Bronchial epithelial cell (primary cell): Measurements from ENCODE around the gene CBX6. TPM values are rescaled to one million over a fixed set of nuclear protein-coding genes. Genes with fewer than 3 reads are reported as not detected.

Experiments used
- DNase-seq: peaks from one replicate; pipeline ENCODE4 v3.0.0-alpha.2; 2010; ENCODE audit warnings: low read depth
- FAIRE-seq: peaks from 2 replicates; lab custom pipeline; 2011; peaks lifted over from hg19 to GRCh38; lab: Jason Lieb, UNC
- H3K27me3 ChIP-seq: 2 replicates; pipeline ENCODE4 v1.5.1; 2011; ENCODE audit warnings: low read length; ENCODE audit not compliant: control insufficient read depth, insufficient read depth
- H3K36me3 ChIP-seq: 2 replicates; pipeline ENCODE4 v1.5.1; 2011; ENCODE audit warnings: low read length; ENCODE audit not compliant: control insufficient read depth, insufficient read depth
- H3K4me3 ChIP-seq: 2 replicates; pipeline ENCODE4 v1.5.1; 2011; ENCODE audit warnings: mild to moderate bottlenecking, low read depth, low read length, control low read depth
- total RNA-seq: library from RNA; depleted of rRNA; stranded (reverse); fragments of >200 nt; gene quantifications from 2 replicates; pipeline ENCODE4 v1.2.1, GENCODE V29; 2014
- TF ChIP-seq, protein P1 (sequence below): IDR thresholded peaks from 2 replicates; pipeline ENCODE4 v1.5.1; 2011; ENCODE audit warnings: mild to moderate bottlenecking, moderate library complexity, low read length, control low read depth, inconsistent platforms; ENCODE audit not compliant: insufficient read depth, severe bottlenecking

Gene CBX6
- total RNA-seq, 1 donor from 2014 or later: 6.8 TPM

- DNase-seq (peak; percentile 46), FAIRE-seq (no peak)
- Histone ChIP-seq H3K36me3 (no peaks in the 10 kb centered on the region), H3K4me3 (no peak overlapping the region), H3K27me3 (no peaks in the 10 kb centered on the region)
- TF ChIP-seq, protein P1, sequence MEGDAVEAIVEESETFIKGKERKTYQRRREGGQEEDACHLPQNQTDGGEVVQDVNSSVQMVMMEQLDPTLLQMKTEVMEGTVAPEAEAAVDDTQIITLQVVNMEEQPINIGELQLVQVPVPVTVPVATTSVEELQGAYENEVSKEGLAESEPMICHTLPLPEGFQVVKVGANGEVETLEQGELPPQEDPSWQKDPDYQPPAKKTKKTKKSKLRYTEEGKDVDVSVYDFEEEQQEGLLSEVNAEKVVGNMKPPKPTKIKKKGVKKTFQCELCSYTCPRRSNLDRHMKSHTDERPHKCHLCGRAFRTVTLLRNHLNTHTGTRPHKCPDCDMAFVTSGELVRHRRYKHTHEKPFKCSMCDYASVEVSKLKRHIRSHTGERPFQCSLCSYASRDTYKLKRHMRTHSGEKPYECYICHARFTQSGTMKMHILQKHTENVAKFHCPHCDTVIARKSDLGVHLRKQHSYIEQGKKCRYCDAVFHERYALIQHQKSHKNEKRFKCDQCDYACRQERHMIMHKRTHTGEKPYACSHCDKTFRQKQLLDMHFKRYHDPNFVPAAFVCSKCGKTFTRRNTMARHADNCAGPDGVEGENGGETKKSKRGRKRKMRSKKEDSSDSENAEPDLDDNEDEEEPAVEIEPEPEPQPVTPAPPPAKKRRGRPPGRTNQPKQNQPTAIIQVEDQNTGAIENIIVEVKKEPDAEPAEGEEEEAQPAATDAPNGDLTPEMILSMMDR: no peak
Observed at GRCh38 chr22:38890377-38890776, 18.4 kb upstream of the CBX6 start.

DNA sequence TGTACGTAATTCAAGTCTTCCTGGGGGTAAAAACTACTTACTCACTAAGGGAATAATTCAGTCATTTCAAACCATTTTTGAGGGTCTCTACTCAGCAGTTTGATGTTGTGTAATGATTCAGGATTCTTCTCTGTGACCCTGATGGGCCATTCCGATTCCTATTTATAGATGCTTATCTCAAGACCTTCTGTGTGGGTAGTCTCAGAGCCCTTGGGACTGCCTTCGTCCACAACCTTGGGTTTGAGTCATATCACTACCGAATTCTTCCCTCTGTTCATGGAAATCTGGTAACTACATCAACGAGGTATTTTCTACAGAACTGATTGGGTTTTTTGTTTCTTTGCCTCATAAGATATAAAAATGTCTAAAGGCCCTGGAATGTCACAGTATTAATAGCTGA lies 14.3 kb upstream of the CBX6 start:
- H3K4me3 ChIP-seq: no peak overlapping the region
- H3K27me3 ChIP-seq: peaks cover 4% of the 10 kb centered on the region
- TF ChIP-seq, protein P1: no peak
- FAIRE-seq (no peak), DNase-seq (no peak)
- no peaks in the 10 kb centered on the region for H3K36me3 ChIP-seq

- no peak overlapping the region for H3K4me3 ChIP-seq
- H3K27me3 ChIP-seq: peaks cover 7% of the 10 kb centered on the region
- TF ChIP-seq, protein P1: no peak
- peak; percentile 9 for DNase-seq
- FAIRE-seq: no peak
- H3K36me3 ChIP-seq: no peaks in the 10 kb centered on the region
Observed at GRCh38 chr22:38882972-38883622, 11.1 kb upstream of the CBX6 start.

DNA sequence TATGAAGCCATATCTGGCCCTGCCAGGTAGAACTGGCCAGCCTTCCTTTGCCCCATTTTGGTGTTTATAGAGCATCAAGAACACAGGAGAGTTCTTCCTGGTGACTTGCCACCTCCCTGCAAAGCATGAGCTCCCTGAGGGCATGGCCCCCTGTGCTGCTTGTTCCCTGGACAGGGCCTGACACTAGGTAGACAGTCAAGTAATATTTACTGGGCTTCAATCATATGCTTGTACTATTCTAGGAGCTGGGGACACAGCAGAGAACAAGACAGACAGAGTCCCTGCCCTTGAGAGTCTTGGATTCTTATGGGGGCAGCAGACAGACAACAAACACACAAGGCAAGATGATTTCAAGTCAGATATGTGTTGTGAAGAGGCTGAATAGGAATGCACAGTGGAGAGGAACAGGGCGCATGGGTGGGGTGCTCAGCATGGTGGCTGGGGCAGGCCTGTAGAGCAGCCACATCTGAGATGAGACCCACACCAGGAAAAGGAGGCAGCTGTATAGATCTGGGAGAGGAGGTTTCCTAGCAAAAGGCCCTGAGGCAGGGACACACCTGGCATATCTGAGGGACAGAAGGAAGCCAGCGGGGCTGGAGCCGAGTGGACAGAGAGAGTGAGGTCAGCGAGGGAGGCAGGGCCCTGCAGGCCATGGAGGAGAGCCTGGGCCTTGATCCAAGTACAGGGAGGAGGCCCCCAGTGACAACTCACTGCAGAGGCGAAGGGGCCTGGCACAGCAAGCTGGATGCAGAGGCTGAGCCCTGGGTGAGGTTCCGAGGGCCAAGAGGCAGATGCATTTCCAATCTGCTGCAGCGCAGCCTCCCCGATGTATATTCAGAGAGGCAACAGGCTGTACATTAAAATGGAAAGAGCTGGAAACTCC lies 10.2 kb upstream of the CBX6 start:
- H3K36me3 ChIP-seq: no peaks in the 10 kb centered on the region
- peaks cover 9% of the 10 kb centered on the region for H3K27me3 ChIP-seq
- DNase-seq (no peak), FAIRE-seq (peak; percentile 23)
- TF ChIP-seq, protein P1: no peak
- H3K4me3 ChIP-seq: no peak overlapping the region

- Histone ChIP-seq H3K36me3 (no peaks in the 10 kb centered on the region), H3K4me3 (no peak overlapping the region), H3K27me3 (peaks cover 9% of the 10 kb centered on the region)
- DNase-seq (no peak), FAIRE-seq (no peak)
- TF ChIP-seq, protein P1: no peak
Observed at GRCh38 chr22:38881464-38881871, 9.5 kb upstream of the CBX6 start.
